ENCODE measurements around the gene KCTD4.

- TF ChIP-seq, protein P1, sequence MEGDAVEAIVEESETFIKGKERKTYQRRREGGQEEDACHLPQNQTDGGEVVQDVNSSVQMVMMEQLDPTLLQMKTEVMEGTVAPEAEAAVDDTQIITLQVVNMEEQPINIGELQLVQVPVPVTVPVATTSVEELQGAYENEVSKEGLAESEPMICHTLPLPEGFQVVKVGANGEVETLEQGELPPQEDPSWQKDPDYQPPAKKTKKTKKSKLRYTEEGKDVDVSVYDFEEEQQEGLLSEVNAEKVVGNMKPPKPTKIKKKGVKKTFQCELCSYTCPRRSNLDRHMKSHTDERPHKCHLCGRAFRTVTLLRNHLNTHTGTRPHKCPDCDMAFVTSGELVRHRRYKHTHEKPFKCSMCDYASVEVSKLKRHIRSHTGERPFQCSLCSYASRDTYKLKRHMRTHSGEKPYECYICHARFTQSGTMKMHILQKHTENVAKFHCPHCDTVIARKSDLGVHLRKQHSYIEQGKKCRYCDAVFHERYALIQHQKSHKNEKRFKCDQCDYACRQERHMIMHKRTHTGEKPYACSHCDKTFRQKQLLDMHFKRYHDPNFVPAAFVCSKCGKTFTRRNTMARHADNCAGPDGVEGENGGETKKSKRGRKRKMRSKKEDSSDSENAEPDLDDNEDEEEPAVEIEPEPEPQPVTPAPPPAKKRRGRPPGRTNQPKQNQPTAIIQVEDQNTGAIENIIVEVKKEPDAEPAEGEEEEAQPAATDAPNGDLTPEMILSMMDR (IDR thresholded peaks at IDR 0.05; ENCODE audit: poor library complexity, severe bottlenecking), result no peak
- TF ChIP-seq TAF1 (IDR thresholded peaks at IDR 0.05; ENCODE audit: low read depth) (no peak), POLR2AphosphoS5 (IDR thresholded peaks at IDR 0.05) (no peak), SMC3 (conservative IDR thresholded peaks at IDR 0.05; ENCODE audit: poor library complexity) (no peak), EZH2 (IDR thresholded peaks at IDR 0.05; ENCODE audit: borderline replicate concordance, insufficient read depth, low read length, poor library complexity, severe bottlenecking) (no peak), RAD21 (conservative IDR thresholded peaks at IDR 0.05) (no peak)
- TF ChIP-seq, protein P2, sequence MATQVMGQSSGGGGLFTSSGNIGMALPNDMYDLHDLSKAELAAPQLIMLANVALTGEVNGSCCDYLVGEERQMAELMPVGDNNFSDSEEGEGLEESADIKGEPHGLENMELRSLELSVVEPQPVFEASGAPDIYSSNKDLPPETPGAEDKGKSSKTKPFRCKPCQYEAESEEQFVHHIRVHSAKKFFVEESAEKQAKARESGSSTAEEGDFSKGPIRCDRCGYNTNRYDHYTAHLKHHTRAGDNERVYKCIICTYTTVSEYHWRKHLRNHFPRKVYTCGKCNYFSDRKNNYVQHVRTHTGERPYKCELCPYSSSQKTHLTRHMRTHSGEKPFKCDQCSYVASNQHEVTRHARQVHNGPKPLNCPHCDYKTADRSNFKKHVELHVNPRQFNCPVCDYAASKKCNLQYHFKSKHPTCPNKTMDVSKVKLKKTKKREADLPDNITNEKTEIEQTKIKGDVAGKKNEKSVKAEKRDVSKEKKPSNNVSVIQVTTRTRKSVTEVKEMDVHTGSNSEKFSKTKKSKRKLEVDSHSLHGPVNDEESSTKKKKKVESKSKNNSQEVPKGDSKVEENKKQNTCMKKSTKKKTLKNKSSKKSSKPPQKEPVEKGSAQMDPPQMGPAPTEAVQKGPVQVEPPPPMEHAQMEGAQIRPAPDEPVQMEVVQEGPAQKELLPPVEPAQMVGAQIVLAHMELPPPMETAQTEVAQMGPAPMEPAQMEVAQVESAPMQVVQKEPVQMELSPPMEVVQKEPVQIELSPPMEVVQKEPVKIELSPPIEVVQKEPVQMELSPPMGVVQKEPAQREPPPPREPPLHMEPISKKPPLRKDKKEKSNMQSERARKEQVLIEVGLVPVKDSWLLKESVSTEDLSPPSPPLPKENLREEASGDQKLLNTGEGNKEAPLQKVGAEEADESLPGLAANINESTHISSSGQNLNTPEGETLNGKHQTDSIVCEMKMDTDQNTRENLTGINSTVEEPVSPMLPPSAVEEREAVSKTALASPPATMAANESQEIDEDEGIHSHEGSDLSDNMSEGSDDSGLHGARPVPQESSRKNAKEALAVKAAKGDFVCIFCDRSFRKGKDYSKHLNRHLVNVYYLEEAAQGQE (IDR thresholded peaks at IDR 0.05; ENCODE audit: borderline replicate concordance), result no peak
Observed at GRCh38 chr13:45174478-45174877, 26.4 kb downstream of the KCTD4 start.
